ENCODE results near the gene RELT.
A peak's percentile ranks its signal among the peaks of the same experiment; 100 is the strongest.

DNA sequence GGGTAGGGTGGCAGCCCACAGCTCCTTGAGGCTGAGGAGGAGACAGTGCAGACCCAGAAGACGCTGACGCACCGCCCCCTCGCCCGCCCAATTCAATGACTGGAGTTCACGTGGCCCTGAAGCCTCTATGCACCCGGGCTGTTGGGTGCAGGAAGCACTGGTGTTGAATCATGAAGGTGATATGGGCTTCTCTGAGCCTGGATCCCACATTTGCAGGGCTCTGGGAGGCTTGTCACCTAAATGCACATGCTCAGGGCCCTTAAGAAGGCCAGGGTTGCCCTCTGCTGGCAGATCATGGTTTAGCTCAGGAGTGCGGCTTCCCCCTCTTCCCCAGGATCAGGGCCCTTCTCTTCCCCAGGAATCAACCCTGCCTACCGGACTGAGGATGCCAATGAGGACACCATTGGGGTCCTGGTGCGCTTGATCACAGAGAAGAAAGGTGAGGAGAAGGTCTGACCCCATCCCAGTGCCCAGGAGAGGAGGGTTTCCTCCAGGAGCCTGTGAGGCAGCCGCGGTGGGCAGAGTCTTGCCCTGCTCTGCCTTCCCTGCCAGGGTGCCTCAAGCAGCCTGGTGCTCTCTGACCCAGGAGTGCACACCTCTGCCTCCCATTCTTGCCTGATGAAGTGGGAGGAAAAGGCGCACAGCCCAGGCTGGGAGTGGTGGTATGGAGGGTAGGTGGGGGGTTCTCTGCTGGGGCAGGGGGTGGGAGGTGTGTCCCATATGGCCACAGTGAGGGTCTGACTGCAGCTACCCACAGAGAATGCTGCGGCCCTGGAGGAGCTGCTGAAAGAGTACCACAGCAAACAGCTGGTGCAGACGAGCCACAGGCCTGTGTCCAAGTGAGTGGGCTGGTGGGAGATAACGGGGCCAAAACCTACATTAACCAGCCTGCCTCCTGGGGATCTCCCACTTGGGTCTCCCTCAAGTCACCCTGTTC is 17.5 kb downstream of the RELT start:
- TF ChIP-seq, protein P1, sequence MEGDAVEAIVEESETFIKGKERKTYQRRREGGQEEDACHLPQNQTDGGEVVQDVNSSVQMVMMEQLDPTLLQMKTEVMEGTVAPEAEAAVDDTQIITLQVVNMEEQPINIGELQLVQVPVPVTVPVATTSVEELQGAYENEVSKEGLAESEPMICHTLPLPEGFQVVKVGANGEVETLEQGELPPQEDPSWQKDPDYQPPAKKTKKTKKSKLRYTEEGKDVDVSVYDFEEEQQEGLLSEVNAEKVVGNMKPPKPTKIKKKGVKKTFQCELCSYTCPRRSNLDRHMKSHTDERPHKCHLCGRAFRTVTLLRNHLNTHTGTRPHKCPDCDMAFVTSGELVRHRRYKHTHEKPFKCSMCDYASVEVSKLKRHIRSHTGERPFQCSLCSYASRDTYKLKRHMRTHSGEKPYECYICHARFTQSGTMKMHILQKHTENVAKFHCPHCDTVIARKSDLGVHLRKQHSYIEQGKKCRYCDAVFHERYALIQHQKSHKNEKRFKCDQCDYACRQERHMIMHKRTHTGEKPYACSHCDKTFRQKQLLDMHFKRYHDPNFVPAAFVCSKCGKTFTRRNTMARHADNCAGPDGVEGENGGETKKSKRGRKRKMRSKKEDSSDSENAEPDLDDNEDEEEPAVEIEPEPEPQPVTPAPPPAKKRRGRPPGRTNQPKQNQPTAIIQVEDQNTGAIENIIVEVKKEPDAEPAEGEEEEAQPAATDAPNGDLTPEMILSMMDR (conservative IDR thresholded peaks at IDR 0.05): peak; percentile 89
- TF ChIP-seq ZFX (IDR thresholded peaks at IDR 0.05): no peak

Measured in C4-2B (cell line).